Subcutaneous adipose tissue (tissue), 4 donors: ENCODE measurements around the gene KCNJ6. TPM values are rescaled to one million over a fixed set of nuclear protein-coding genes. Genes with fewer than 3 reads are reported as not detected.

Source experiments
- total RNA-seq, 4 donors: library from RNA; depleted of rRNA; stranded (reverse); fragments of >200 nt; gene quantifications; one replicate each; pipeline ENCODE4 v1.1.0, GENCODE V29; 2016
- TF ChIP-seq, protein P1 (sequence below): fragments of 450-650 bp; IDR thresholded peaks from one replicate; pipeline ENCODE4 v1.5.1; 2016; ENCODE audit warnings: low read depth, mild to moderate bottlenecking, control low read depth, antibody characterized with exemption, moderate library complexity

KCNJ6 gene
- total RNA-seq, 4 donors from 2014 or later = not detected

DNA sequence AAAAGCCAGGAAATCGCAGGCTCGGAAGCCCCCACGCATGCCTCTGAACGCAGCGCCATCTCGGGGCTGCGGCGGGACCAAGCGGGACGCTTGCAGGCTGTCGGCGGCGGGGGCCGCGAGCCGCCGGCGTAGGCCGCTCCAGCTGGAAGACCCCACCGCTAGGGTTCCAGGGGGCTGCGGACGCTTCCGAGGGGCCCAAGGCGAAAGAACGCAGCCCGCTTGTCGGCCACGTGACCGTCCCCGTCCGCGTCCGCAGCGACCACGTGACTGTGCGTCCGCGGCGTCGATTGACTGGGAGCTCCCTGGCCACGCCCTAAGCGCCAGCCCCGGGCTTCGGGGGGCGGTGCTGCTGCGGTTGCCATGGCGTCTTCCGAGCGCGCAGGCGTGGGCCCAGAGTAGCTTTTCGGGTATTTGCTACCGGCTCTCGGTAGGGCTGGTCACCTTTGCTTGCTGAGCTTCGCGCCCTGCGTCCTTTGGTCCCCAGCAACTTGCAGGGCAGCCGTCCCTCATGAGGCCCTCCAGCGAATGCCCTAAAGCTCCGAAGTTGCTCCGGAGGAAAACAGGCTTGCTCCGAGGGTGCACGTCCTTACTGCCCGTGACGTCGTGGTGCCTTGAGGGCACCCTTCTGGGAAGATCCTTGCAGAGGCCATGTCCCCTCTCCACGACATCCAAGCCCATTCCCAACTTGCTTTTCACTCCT, 352.5 kb downstream of the KCNJ6 start:
- TF ChIP-seq, protein P1, sequence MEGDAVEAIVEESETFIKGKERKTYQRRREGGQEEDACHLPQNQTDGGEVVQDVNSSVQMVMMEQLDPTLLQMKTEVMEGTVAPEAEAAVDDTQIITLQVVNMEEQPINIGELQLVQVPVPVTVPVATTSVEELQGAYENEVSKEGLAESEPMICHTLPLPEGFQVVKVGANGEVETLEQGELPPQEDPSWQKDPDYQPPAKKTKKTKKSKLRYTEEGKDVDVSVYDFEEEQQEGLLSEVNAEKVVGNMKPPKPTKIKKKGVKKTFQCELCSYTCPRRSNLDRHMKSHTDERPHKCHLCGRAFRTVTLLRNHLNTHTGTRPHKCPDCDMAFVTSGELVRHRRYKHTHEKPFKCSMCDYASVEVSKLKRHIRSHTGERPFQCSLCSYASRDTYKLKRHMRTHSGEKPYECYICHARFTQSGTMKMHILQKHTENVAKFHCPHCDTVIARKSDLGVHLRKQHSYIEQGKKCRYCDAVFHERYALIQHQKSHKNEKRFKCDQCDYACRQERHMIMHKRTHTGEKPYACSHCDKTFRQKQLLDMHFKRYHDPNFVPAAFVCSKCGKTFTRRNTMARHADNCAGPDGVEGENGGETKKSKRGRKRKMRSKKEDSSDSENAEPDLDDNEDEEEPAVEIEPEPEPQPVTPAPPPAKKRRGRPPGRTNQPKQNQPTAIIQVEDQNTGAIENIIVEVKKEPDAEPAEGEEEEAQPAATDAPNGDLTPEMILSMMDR = no peak

GRCh38 chr21:37562920-37563640, 353.2 kb downstream of the KCNJ6 start:
- TF ChIP-seq, protein P1 = no peak

DNA sequence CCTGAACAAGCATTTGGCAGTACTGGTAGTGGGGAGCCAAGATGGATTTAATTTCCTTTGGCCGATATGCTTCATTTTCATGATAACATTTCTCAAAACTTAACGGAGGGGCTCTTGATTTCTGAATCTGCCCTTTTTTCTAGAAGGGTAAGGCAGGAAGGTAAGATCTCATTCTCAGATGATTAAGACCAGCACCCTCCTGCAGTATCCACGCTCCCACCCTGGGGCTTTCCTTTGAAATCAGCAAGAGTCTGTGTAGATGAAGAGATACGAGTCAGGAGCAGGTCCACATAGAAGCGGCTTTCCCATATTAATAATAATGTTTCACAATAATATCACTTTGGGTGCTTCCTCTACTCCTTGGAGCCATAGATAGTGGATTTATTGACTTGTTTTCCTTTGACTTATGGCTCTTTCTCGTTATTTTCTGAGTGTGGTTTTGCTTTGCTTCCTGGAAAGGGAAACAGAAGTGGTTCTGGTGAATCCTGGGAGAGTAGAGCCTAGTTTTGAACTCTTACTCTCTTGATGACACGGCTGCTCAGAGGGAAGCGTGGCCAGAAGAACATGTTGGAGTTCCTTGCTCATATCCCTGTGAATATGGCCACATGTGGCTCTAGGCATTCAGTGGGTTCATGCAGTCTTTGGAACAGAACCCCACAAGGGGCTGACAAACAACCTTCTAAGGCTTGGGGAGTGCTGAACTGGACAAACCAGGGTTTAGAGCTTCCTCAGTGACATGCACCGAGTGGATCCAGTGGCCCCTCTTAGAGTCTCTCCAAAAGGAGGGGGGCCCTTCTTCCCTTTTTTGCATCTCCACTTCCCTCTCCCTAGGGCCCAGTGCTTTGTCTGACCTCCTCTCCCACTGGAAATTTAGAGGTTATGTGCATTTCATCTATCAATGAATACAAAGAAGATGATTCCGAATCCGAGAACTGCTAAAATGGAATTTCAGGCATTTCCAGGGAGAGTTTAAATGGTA, 354.0 kb downstream of the KCNJ6 start:
- TF ChIP-seq, protein P1 = no peak

DNA sequence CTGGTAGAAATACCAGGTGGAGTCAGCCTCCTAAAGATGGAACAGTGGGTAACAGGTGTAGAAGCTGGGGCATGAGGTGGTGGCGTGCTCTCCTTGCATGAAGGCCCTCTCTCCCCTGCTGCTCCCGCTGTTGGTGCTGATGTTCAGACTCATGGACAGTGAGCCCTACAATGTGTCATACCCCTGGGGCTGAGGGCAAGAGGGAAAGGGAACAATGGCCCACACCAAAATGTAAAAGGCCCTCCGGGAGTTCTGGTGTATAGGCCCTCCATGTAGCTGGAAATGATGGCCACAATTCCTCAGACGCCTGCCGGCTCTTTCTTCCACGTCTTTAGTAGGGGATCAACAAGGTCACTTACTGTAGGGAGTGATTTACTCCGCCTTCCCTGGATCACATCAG, 354.8 kb downstream of the KCNJ6 start:
- TF ChIP-seq, protein P1 = no peak

- TF ChIP-seq, protein P1 = no peak
Observed at GRCh38 chr21:37560385-37560784, 355.9 kb downstream of the KCNJ6 start.

DNA sequence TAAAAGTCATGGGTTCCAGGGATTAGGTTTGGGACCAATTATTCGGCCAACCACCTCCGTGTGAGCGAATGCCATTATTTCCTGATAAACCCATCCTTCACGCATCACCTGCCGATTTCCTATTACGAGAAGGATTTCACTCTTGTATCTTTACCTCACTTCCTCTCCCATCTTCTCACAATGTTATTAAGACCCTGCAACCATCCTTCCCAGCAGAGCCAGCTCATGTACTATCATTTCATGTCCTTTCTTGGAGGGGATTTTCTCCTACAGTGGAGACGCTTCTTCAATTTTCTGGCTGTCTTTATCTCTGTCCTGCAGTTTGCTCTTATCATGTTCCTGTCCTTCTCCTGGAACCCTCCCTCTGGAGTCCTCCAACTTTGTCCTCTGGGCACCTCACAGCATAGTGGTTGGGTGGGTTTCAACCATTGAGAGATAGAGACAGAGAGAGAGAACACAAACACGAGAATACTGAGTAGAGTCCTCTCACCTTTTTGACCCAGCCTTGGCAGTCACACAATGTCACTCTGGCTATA, 357.5 kb downstream of the KCNJ6 start:
- TF ChIP-seq, protein P1 = no peak
